GM20000 (cell line): Measurements from ENCODE around the gene LYRM1.
"Not testable (repeated sequence)": the region's sequence is repeated elsewhere in the genome, so short reads cannot be mapped to it uniquely, and the experiment has no call there.

Experiments used
- DNase-seq: peaks from one replicate; pipeline ENCODE4 v3.0.0; 2012; ENCODE audit warnings: low spot score
- TF ChIP-seq, protein P1 (sequence below): IDR thresholded peaks from 2 replicates; pipeline ENCODE4 v1.5.1; 2012; ENCODE audit warnings: mild to moderate bottlenecking, control low read depth; ENCODE audit errors: extremely low read depth, missing control alignments

The LYRM1 gene

DNA sequence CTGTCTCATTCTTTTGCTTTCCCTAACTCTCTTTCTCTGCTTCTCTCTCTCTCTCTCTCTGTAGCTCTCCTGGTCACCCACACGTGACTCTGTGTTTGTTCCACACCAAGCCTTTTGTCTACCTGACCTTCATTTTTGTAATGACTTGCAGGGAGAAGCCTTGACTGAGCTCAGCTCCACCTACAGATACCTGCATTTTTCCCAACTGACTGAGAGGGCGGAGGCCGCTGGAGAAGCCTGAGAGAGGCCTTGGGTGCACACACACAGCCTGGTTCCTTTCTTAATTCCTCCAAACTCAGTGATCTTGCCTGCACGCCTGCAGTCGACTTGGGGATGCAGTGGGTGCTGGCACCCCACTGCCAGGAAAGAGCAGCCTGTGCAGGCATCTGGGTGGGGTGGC is 68.8 kb downstream of the LYRM1 start:
- no peak for DNase-seq
- TF ChIP-seq, protein P1, sequence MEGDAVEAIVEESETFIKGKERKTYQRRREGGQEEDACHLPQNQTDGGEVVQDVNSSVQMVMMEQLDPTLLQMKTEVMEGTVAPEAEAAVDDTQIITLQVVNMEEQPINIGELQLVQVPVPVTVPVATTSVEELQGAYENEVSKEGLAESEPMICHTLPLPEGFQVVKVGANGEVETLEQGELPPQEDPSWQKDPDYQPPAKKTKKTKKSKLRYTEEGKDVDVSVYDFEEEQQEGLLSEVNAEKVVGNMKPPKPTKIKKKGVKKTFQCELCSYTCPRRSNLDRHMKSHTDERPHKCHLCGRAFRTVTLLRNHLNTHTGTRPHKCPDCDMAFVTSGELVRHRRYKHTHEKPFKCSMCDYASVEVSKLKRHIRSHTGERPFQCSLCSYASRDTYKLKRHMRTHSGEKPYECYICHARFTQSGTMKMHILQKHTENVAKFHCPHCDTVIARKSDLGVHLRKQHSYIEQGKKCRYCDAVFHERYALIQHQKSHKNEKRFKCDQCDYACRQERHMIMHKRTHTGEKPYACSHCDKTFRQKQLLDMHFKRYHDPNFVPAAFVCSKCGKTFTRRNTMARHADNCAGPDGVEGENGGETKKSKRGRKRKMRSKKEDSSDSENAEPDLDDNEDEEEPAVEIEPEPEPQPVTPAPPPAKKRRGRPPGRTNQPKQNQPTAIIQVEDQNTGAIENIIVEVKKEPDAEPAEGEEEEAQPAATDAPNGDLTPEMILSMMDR, result no peak

- TF ChIP-seq, protein P1, result no peak
These were observed 70.8 kb downstream of the LYRM1 start for GRCh38 chr16:20971401-20971800.

DNA sequence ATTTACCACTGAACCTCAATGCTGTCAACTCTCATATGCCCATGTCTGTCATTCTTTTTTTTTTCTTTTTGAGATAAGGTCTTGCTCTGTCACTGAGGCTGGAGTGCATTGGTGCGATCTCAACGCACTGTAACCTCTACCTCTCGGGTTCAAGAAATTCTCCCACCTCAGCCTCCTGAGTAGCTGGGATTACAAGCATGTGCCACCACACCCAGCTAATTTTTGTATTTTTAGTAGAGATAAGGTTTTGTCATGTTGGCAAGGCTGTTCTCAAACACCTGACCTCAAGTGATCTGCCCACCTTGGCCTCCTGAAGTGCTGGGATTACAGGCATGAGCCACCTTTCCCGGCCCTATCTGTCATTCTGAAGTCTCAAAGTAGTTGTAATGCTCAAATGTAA is 72.6 kb downstream of the LYRM1 start:
- not testable (repeated sequence) for DNase-seq

More at GRCh38 chr16:20971401-20971800, 70.8 kb downstream of the LYRM1 start:
- no peak for DNase-seq
